ENCODE data around the gene TMCO1.
"Not testable (repeated sequence)": the region's sequence is repeated elsewhere in the genome, so short reads cannot be mapped to it uniquely, and the experiment has no call there.

The TMCO1 gene

GRCh38 chr1:165683848-165684485, 84.7 kb downstream of the TMCO1 start:
- DNase-seq = no peak

- not testable (repeated sequence) for DNase-seq
Observed at GRCh38 chr1:165680773-165681172, 87.9 kb downstream of the TMCO1 start.

GRCh38 chr1:165680303-165680702, 88.4 kb downstream of the TMCO1 start:
- no peak for DNase-seq

GRCh38 chr1:165679282-165680036, 89.2 kb downstream of the TMCO1 start:
- DNase-seq = no peak

- no peak for DNase-seq
Observed at GRCh38 chr1:165678509-165678908, 90.2 kb downstream of the TMCO1 start.

Measured in NCI-H2029 (cell line).